ENCODE data around the gene MAGI2. TPM values are rescaled to one million over a fixed set of nuclear protein-coding genes. Genes with fewer than 3 reads are reported as not detected.

Gene MAGI2
- total RNA-seq, 1 donor from 2014 or later, result 5.4 TPM

GRCh38 chr7:77979219-77979618 is 1474.2 kb downstream of the MAGI2 start:
- H3K79me2 ChIP-seq (ENCODE audit: insufficient read depth, low read length), result no peaks in the 10 kb centered on the region

DNA sequence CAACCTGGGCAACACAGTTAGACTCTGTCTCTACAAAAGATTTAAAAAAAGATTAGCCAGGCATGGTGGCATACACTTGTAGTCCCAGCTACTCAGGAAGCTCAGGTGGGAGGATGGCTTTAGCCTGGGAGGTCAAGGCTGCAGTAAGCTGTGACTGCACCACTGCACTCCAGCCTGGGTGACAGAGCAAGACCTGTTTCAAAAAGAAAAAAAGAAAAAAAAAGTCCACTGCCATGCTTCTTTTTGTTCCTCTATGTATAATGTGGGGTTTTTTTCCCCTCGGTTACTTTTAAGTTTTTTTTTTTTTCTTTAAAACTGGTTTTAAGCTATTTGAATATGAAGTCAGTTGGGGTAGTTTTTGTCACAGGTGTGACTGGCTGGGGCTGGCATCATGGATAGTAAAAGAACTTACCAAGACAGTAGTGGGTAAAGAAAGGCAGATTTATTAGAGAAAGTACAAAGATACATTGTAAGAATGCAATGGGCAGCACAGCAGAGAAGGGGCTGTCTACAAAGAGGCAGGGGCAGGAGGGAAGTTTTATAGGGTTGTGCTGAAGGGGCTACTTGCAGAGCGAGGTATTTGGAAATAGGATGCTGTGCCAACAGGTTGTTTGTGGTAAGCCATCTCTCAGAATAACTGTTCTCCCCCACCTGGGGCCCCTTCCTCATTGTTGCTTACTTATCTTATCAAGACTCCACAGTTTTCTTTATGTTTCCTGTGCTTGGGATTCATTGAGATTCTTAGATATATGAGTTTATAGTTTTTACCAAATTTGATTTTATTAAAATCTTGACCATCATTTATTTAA is 1477.6 kb downstream of the MAGI2 start:
- no peaks in the 10 kb centered on the region for H3K36me3 Mint-ChIP-seq (ENCODE audit: low read depth, unreplicated experiment)
- FAIRE-seq (no peak), DNase-seq (ENCODE audit: low read depth) (no peak)
- Histone ChIP-seq H3K9me3 (ENCODE audit: insufficient read depth, low read depth, low read length) (no peaks in the 10 kb centered on the region), H3K79me2 (ENCODE audit: insufficient read depth, low read length) (no peaks in the 10 kb centered on the region), H2AFZ (ENCODE audit: low read depth, low read length) (no peak overlapping the region), H3K4me2 (ENCODE audit: low read length) (no peak overlapping the region), H3K9ac (ENCODE audit: low read length) (no peak overlapping the region), H3K4me1 (ENCODE audit: insufficient read depth, low read length) (no peaks in the 10 kb centered on the region), H3K36me3 (ENCODE audit: insufficient read depth, low read length) (no peaks in the 10 kb centered on the region), H4K20me1 (ENCODE audit: insufficient read depth, low read length) (no peaks in the 10 kb centered on the region), H3K4me3 (ENCODE audit: insufficient read depth, low read depth, low read length) (no peak overlapping the region), H3K27me3 (ENCODE audit: insufficient read depth, low read length) (no peaks in the 10 kb centered on the region), H3K27ac (ENCODE audit: low read depth, low read length) (no peak overlapping the region)
- H3K4me1 Mint-ChIP-seq (ENCODE audit: low read depth, unreplicated experiment), result peaks cover 5% of the 10 kb centered on the region
- H3K4me3 Mint-ChIP-seq (ENCODE audit: unreplicated experiment), result no peak overlapping the region
- H3K9me3 Mint-ChIP-seq (ENCODE audit: unreplicated experiment), result no peaks in the 10 kb centered on the region
- no peaks in the 10 kb centered on the region for H3K27me3 Mint-ChIP-seq (ENCODE audit: low read depth, unreplicated experiment)
- no peak overlapping the region for H3K27ac Mint-ChIP-seq (ENCODE audit: unreplicated experiment)
- no peak for TF ChIP-seq EZH2 (IDR thresholded peaks at IDR 0.05; ENCODE audit: insufficient read depth, low read length)
- TF ChIP-seq, protein P1, sequence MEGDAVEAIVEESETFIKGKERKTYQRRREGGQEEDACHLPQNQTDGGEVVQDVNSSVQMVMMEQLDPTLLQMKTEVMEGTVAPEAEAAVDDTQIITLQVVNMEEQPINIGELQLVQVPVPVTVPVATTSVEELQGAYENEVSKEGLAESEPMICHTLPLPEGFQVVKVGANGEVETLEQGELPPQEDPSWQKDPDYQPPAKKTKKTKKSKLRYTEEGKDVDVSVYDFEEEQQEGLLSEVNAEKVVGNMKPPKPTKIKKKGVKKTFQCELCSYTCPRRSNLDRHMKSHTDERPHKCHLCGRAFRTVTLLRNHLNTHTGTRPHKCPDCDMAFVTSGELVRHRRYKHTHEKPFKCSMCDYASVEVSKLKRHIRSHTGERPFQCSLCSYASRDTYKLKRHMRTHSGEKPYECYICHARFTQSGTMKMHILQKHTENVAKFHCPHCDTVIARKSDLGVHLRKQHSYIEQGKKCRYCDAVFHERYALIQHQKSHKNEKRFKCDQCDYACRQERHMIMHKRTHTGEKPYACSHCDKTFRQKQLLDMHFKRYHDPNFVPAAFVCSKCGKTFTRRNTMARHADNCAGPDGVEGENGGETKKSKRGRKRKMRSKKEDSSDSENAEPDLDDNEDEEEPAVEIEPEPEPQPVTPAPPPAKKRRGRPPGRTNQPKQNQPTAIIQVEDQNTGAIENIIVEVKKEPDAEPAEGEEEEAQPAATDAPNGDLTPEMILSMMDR (IDR thresholded peaks at IDR 0.05; ENCODE audit: insufficient read depth, low read depth, low read length), result no peak

More at GRCh38 chr7:77979219-77979618, 1474.2 kb downstream of the MAGI2 start:
- TF ChIP-seq, protein P1 (IDR thresholded peaks at IDR 0.05; ENCODE audit: insufficient read depth, low read depth, low read length), result no peak
- no peak for TF ChIP-seq EZH2 (IDR thresholded peaks at IDR 0.05; ENCODE audit: insufficient read depth, low read length)
- Histone ChIP-seq H3K4me1 (ENCODE audit: insufficient read depth, low read length) (no peaks in the 10 kb centered on the region), H3K4me3 (ENCODE audit: insufficient read depth, low read depth, low read length) (no peak overlapping the region), H3K9me3 (ENCODE audit: insufficient read depth, low read depth, low read length) (no peaks in the 10 kb centered on the region), H3K27ac (ENCODE audit: low read depth, low read length) (no peak overlapping the region), H3K36me3 (ENCODE audit: insufficient read depth, low read length) (no peaks in the 10 kb centered on the region), H3K9ac (ENCODE audit: low read length) (no peak overlapping the region), H4K20me1 (ENCODE audit: insufficient read depth, low read length) (no peaks in the 10 kb centered on the region), H3K4me2 (ENCODE audit: low read length) (no peak overlapping the region), H3K27me3 (ENCODE audit: insufficient read depth, low read length) (no peaks in the 10 kb centered on the region), H2AFZ (ENCODE audit: low read depth, low read length) (no peak overlapping the region)
- H3K9me3 Mint-ChIP-seq (ENCODE audit: unreplicated experiment), result no peaks in the 10 kb centered on the region
- DNase-seq (ENCODE audit: low read depth) (peak; percentile 3), FAIRE-seq (no peak)
- no peaks in the 10 kb centered on the region for H3K36me3 Mint-ChIP-seq (ENCODE audit: low read depth, unreplicated experiment)
- H3K27me3 Mint-ChIP-seq (ENCODE audit: low read depth, unreplicated experiment), result no peaks in the 10 kb centered on the region
- H3K27ac Mint-ChIP-seq (ENCODE audit: unreplicated experiment), result peak overlapping the region; percentile 4
- peaks cover 5% of the 10 kb centered on the region for H3K4me1 Mint-ChIP-seq (ENCODE audit: low read depth, unreplicated experiment)
- H3K4me3 Mint-ChIP-seq (ENCODE audit: unreplicated experiment), result no peak overlapping the region

- no peak overlapping the region for H3K4me3 Mint-ChIP-seq (ENCODE audit: unreplicated experiment)
- FAIRE-seq, result no peak
- H3K4me2 ChIP-seq (ENCODE audit: low read length), result no peak overlapping the region
Observed at GRCh38 chr7:77971726-77972125, 1481.7 kb downstream of the MAGI2 start.

More at GRCh38 chr7:77971726-77972125, 1481.7 kb downstream of the MAGI2 start:
- no peak overlapping the region for H3K9ac ChIP-seq (ENCODE audit: low read length)
- no peaks in the 10 kb centered on the region for H3K36me3 ChIP-seq (ENCODE audit: insufficient read depth, low read length)
- no peak overlapping the region for H2AFZ ChIP-seq (ENCODE audit: low read depth, low read length)
- no peaks in the 10 kb centered on the region for H3K4me1 ChIP-seq (ENCODE audit: insufficient read depth, low read length)
- no peak overlapping the region for H3K4me3 ChIP-seq (ENCODE audit: insufficient read depth, low read depth, low read length)
- DNase-seq (ENCODE audit: low read depth), result no peak
- no peaks in the 10 kb centered on the region for H4K20me1 ChIP-seq (ENCODE audit: insufficient read depth, low read length)
- H3K9me3 ChIP-seq (ENCODE audit: insufficient read depth, low read depth, low read length), result no peaks in the 10 kb centered on the region
- no peaks in the 10 kb centered on the region for H3K27me3 ChIP-seq (ENCODE audit: insufficient read depth, low read length)
- Mint-ChIP-seq H3K27ac (ENCODE audit: unreplicated experiment) (no peak overlapping the region), H3K36me3 (ENCODE audit: low read depth, unreplicated experiment) (no peaks in the 10 kb centered on the region), H3K27me3 (ENCODE audit: low read depth, unreplicated experiment) (no peaks in the 10 kb centered on the region), H3K9me3 (ENCODE audit: unreplicated experiment) (no peaks in the 10 kb centered on the region), H3K4me1 (ENCODE audit: low read depth, unreplicated experiment) (no peaks in the 10 kb centered on the region)
- H3K27ac ChIP-seq (ENCODE audit: low read depth, low read length), result no peak overlapping the region
- H3K79me2 ChIP-seq (ENCODE audit: insufficient read depth, low read length), result no peaks in the 10 kb centered on the region
- TF ChIP-seq EZH2 (IDR thresholded peaks at IDR 0.05; ENCODE audit: insufficient read depth, low read length), result no peak
- TF ChIP-seq, protein P1 (IDR thresholded peaks at IDR 0.05; ENCODE audit: insufficient read depth, low read depth, low read length), result no peak

All from astrocyte (in vitro differentiated cells and primary cell).